Urothelium cell line (cell line): ENCODE data around the gene CCDC121.
A peak's percentile ranks its signal among the peaks of the same experiment; 100 is the strongest.
"Not testable (repeated sequence)": the region's sequence is repeated elsewhere in the genome, so short reads cannot be mapped to it uniquely, and the experiment has no call there.

Experiments
- DNase-seq: peaks from one replicate; pipeline ENCODE4 v3.0.0; 2011; ENCODE audit warnings: low spot score, mixed read lengths
- FAIRE-seq: peaks from 2 replicates; lab custom pipeline; 2011; peaks lifted over from hg19 to GRCh38; lab: Jason Lieb, UNC

Gene CCDC121

GRCh38 chr2:27638037-27638637, 9.3 kb upstream of the CCDC121 start:
- DNase-seq, result no peak
- peak; percentile 42 for FAIRE-seq

GRCh38 chr2:27636766-27637165, 8.0 kb upstream of the CCDC121 start:
- DNase-seq (no peak), FAIRE-seq (no peak)

- FAIRE-seq, result no peak
- DNase-seq, result no peak
Measured at GRCh38 chr2:27634291-27634690, 5.5 kb upstream of the CCDC121 start.

- DNase-seq, FAIRE-seq: not testable (repeated sequence)
Measured at GRCh38 chr2:27630257-27630656, 1.4 kb upstream of the CCDC121 start.

- FAIRE-seq, result no peak
- peak; percentile 63 for DNase-seq
Measured at GRCh38 chr2:27627963-27628766, 647 bp downstream of the CCDC121 start.

GRCh38 chr2:27626921-27627320, 1.9 kb downstream of the CCDC121 start:
- not testable (repeated sequence) for DNase-seq, FAIRE-seq

GRCh38 chr2:27626323-27626722, 2.5 kb downstream of the CCDC121 start:
- not testable (repeated sequence) for DNase-seq, FAIRE-seq

- FAIRE-seq (no peak), DNase-seq (no peak)
Measured at GRCh38 chr2:27624943-27625342, 3.9 kb downstream of the CCDC121 start.

GRCh38 chr2:27622921-27623384, 5.9 kb downstream of the CCDC121 start:
- peak; percentile 27 for DNase-seq
- no peak for FAIRE-seq

GRCh38 chr2:27621524-27621923, 7.3 kb downstream of the CCDC121 start:
- no peak for DNase-seq
- no peak for FAIRE-seq

GRCh38 chr2:27615316-27615715, 13.5 kb downstream of the CCDC121 start:
- FAIRE-seq, result no peak
- DNase-seq, result no peak

GRCh38 chr2:27613985-27614384, 14.8 kb downstream of the CCDC121 start:
- FAIRE-seq, result no peak
- no peak for DNase-seq

- DNase-seq (no peak), FAIRE-seq (no peak)
Measured at GRCh38 chr2:27606611-27607010, 22.2 kb downstream of the CCDC121 start.

- DNase-seq (no peak), FAIRE-seq (no peak)
Measured at GRCh38 chr2:27596627-27597026, 32.2 kb downstream of the CCDC121 start.

- FAIRE-seq, DNase-seq: not testable (repeated sequence)
Measured at GRCh38 chr2:27595412-27595811, 33.4 kb downstream of the CCDC121 start.

- not testable (repeated sequence) for DNase-seq, FAIRE-seq
Measured at GRCh38 chr2:27594020-27594703, 34.6 kb downstream of the CCDC121 start.

GRCh38 chr2:27593240-27593639, 35.6 kb downstream of the CCDC121 start:
- no peak for FAIRE-seq
- DNase-seq, result no peak

GRCh38 chr2:27591745-27592144, 37.1 kb downstream of the CCDC121 start:
- DNase-seq, result no peak
- FAIRE-seq, result no peak

- FAIRE-seq, result no peak
- no peak for DNase-seq
Measured at GRCh38 chr2:27588308-27588707, 40.5 kb downstream of the CCDC121 start.

- FAIRE-seq (no peak), DNase-seq (no peak)
Measured at GRCh38 chr2:27587025-27587424, 41.8 kb downstream of the CCDC121 start.

GRCh38 chr2:27584597-27584996, 44.2 kb downstream of the CCDC121 start:
- FAIRE-seq (no peak), DNase-seq (no peak)
